SU-DHL-6 (cell line): ENCODE data around the gene TTC8.

Experiments used
- CTCF ChIP-seq: fragments of 200-600 bp; sonication (generic); IDR thresholded peaks from one replicate; pipeline ENCODE4 v1.5.1; 2017; ENCODE audit warnings: antibody characterized with exemption, mild to moderate bottlenecking, low read length, moderate library complexity; ENCODE audit not compliant: insufficient read depth, poor library complexity, severe bottlenecking
- EZH2phosphoT487 ChIP-seq: fragments of 200-600 bp; sonication (generic), shearing (Covaris generic); conservative IDR thresholded peaks from 2 replicates; pipeline ENCODE4 v1.6.1; 2018; ENCODE audit warnings: mild to moderate bottlenecking, antibody characterized with exemption, low read length, moderate library complexity, mixed read lengths

DNA sequence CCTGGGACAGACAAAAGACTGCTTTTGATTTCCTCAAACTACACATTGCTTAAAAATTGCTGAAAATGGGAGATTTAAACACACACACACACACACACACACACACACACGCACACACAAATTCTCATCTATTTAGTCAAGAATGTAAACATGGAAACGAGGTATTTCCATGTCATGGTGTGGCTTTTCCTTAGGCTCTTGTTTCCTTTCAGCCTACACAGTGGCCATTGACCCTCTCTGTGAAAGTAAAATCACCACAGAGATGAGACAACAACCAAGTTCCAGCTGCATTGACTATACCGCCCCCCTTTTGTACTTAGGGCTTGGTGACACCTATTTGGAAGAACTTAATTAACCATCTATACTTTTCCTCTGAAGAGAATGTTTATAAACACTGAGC lies 41.9 kb downstream of the TTC8 start:
- TF ChIP-seq CTCF (no peak), EZH2phosphoT487 (no peak)
